Ovary (tissue), 9 donors: ENCODE results near the gene BPTF. TPM values are rescaled to one million over a fixed set of nuclear protein-coding genes. Genes with fewer than 3 reads are reported as not detected.

ENCODE experiments used
- DNase-seq, 5 donors: peaks; one replicate each; pipeline ENCODE4 v3.0.0-alpha.2; 2019 to 2020
- H3K27ac ChIP-seq, 2 donors: fragments of 200-600 bp; one replicate each; pipeline versions ENCODE4 v1.5.1 to v1.8.0; 2019 to 2022
- H3K27me3 ChIP-seq: fragments of 200-600 bp; one replicate; pipeline ENCODE4 v1.8.0; 2022
- H3K36me3 ChIP-seq: fragments of 200-600 bp; sonication (generic); one replicate; pipeline ENCODE4 v1.5.1; 2019
- H3K4me1 ChIP-seq: one replicate; pipeline ENCODE4 v1.8.1; 2013; ENCODE audit warnings: mild to moderate bottlenecking, moderate library complexity; ENCODE audit not compliant: insufficient read depth
- H3K4me3 ChIP-seq: fragments of 200-600 bp; sonication (generic); one replicate; pipeline ENCODE4 v1.5.1; 2017
- H3K9me3 ChIP-seq, 2 donors: fragments of 200-600 bp in 1 of 2; sonication (generic) in 1 of 2; one replicate each; pipeline versions ENCODE4 v1.5.1 to v1.8.1; 2013 to 2019; ENCODE audit warnings: mild to moderate bottlenecking in 1 of 2, moderate library complexity in 1 of 2
- CTCF ChIP-seq, 3 donors: fragments of 450-650 bp in 2 of 3; fragments of 200-600 bp in 1 of 3; IDR thresholded peaks; one replicate each; pipeline versions ENCODE4 v1.5.1 to v1.8.0; 2016 to 2022; ENCODE audit warnings: antibody characterized with exemption in 3 of 3, mild to moderate bottlenecking in 1 of 3
- EP300 ChIP-seq: sonication (generic); formaldehyde crosslinking; IDR thresholded peaks from one replicate; pipeline ENCODE4 v1.6.1; 2017; ENCODE audit warnings: antibody characterized with exemption
- POLR2A ChIP-seq: fragments of 450-650 bp; IDR thresholded peaks from one replicate; pipeline ENCODE4 v1.6.1; 2017; ENCODE audit warnings: antibody characterized with exemption, mild to moderate bottlenecking, moderate library complexity
- WGBS, 3 donors: extraction: QIAGEN DNeasy Blood & Tissue Kit in 1 of 3; methylation state at CpG; one replicate each; pipeline versions ENCODE4 v1.1.5 to v1.1.7; 2013 to 2017; 5-methylcytosine and 5-hydroxymethylcytosine counted together
- intact Hi-C, 4 donors: fragments of 100-400 bp; cut with DNase I; formaldehyde crosslinking; loops; one replicate each; pipeline versions ENCODE4 v1.11.0 to v1.15.1; 2022 to 2023
- polyA plus RNA-seq, 2 donors: library from polyadenylated mRNA; stranded (reverse); fragments of 200-250 nt in 1 of 2; fragments of 350-450 nt in 1 of 2; fragmentation: Illumina TruSeq in 1 of 2; extraction: RNeasy Lipid Tissue Mini Kit (QIAGEN cat#74804) in 1 of 2; gene quantifications; one replicate each; pipeline ENCODE4 v1.2.3, GENCODE V29; 2013 to 2014
- small RNA-seq: library from RNA; depleted of rRNA; stranded (forward); fragments of <200 nt; gene quantifications from one replicate; pipeline ENCODE3, GENCODE V24; 2016
- total RNA-seq, 7 donors: library from RNA; depleted of rRNA in 2 of 7; stranded (reverse); fragments of >200 nt in 2 of 7; fragmentation: NEBNext Ultra II Directional in 3 of 7; extraction: Animal tissue kit (Norgen Biotek cat#: 25700) in 3 of 7; gene quantifications; one replicate each; pipeline versions ENCODE4 v1.1.0 to v1.2.4, GENCODE V29; 2016 to 2023
- donor health status: DM: no; HTN: no; CAD: no; lungs with moderate emphysema.
- donor health status: DM: no; HTN: no; CAD: no.
- donor health status: Bipolar disorder and iron deficiency.
- donor health status: DM: yes; HTN: yes; CAD: no.
- donor health status: DM: no; HTN: no; CAD: no.
- donor health status: DM: yes; HTN: yes; CAD: no.

BPTF gene
- total and polyA plus RNA-seq, 9 donors, result 28.5 to 120 (median 91.7) TPM

DNA sequence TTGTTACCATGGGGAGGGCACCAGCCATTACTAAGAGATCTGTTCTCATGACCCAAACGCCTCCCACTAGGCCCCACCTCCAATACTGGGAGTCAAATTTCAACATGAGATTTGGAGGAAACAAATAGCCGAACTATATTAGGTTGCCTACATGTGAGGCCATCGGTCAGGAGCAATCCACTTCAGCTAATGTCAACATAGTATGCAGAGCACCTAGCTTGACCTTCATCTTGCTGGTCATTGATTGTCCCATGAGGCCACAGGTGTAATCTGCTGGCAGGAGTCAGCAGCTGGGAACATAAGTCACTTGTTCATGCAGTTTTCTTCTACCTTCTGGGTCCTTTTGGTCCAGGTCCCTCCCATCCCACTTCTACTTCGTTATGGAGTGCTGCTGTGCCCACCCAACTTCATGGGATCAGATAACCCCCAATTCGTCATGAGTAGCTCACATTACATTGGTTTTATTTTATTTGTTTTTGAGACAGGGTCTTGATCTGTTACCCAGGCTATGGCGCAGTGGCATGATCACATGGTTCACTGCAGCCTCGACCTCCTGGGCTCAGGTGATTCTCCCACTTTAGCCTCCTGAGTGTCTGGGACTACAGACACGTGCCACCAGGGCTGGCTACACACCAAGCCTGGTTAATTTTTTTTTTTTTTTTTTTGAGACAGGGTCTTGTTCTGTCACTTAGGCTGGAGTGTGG, 204.4 kb downstream of the BPTF start:
- TF ChIP-seq POLR2A, result no peak
- TF ChIP-seq CTCF (IDR thresholded peaks at IDR 0.05), result no peak
- no peak for TF ChIP-seq EP300
- Histone ChIP-seq H3K4me1 (peaks cover 2% of the 10 kb centered on the region), H3K4me3 (no peak overlapping the region), H3K27me3 (no peaks in the 10 kb centered on the region), H3K9me3 (no peaks in the 10 kb centered on the region), H3K27ac (no peak overlapping the region), H3K36me3 (no peaks in the 10 kb centered on the region)
- intact Hi-C loops, result no loop called here
- WGBS, 3 donors, result 56 to 65% (median 65%) methylated on average over 8 of the region's 8 CpGs
- DNase-seq, result no peak

Small RNAs within 50 kb of the gene (small RNA-seq; reads per million reads assigned to genes)
- not detected for gene RN7SL622P

Other genes with a start within 250 kb of the BPTF start
- 10 to 100 TPM; 22.2 to 56.3 (median 32.3) TPM for gene NOL11, start 107.6 kb upstream of the BPTF start, total RNA-seq
- 10 to 100 TPM; 21.0 to 29.8 TPM for gene NOL11, start 107.6 kb upstream of the BPTF start, polyA plus RNA-seq
- gene C17orf58, start 171.0 kb downstream of the BPTF start, total RNA-seq, result 10 to 100 TPM in 1 of 7 donors, 1 to 10 TPM in 6; 4.2 to 12.2 (median 6.5) TPM
- 10 to 100 TPM in 1 of 2 donors, 1 to 10 TPM in 1; 6.7 to 16.2 TPM for gene C17orf58, start 171.0 kb downstream of the BPTF start, polyA plus RNA-seq
- gene KPNA2, start 210.2 kb downstream of the BPTF start, total RNA-seq, result 10 to 100 TPM in 6 of 7 donors, 1 to 10 TPM in 1; 4.3 to 18.0 (median 12.1) TPM
- 10 to 100 TPM in 1 of 2 donors, 1 to 10 TPM in 1; 6.0 to 24.3 TPM for gene KPNA2, start 210.2 kb downstream of the BPTF start, polyA plus RNA-seq